GM12878 (cell line): Measurements from ENCODE around the gene PRG3. TPM values are rescaled to one million over a fixed set of nuclear protein-coding genes. Genes with fewer than 3 reads are reported as not detected.

Experiments used
- BACH1 ChIP-seq: fragments of 450-650 bp; IDR thresholded peaks from 2 replicates; pipeline ENCODE4 v1.6.1; 2017; ENCODE audit warnings: mild to moderate bottlenecking, borderline replicate concordance
- CBX3 ChIP-seq: fragments of 200-600 bp; sonication (generic); IDR thresholded peaks from 2 replicates; pipeline ENCODE4 v1.6.1; 2016; ENCODE audit warnings: low read depth, borderline replicate concordance
- CHD4 ChIP-seq: fragments of 200-600 bp; sonication (generic); IDR thresholded peaks from 2 replicates; pipeline ENCODE4 v1.6.1; 2016; ENCODE audit warnings: mild to moderate bottlenecking
- EED ChIP-seq: sonication (generic); IDR thresholded peaks from 2 replicates; pipeline ENCODE4 v1.6.1; 2016; ENCODE audit warnings: antibody characterized with exemption, low read depth
- EP300 ChIP-seq, 2 experiments: fragments of 150-350 bp in 1 of 2; IDR thresholded peaks; 2 replicates each; pipeline ENCODE4 v1.6.1; 2011 to 2012; ENCODE audit warnings: low read depth in 2 of 2, low read length in 2 of 2, borderline replicate concordance in 1 of 2, improper control_type of control experiment in 1 of 2, inconsistent platforms in 1 of 2; ENCODE audit not compliant: control insufficient read depth in 1 of 2
- HSF1 ChIP-seq: fragments of 150-350 bp; IDR thresholded peaks from 2 replicates; pipeline ENCODE4 v1.6.1; 2014; ENCODE audit warnings: mild to moderate bottlenecking, low read depth, low read length
- NBN ChIP-seq: fragments of 450-650 bp; IDR thresholded peaks from 2 replicates; pipeline ENCODE4 v1.6.1; 2016
- NFIC ChIP-seq: IDR thresholded peaks from 2 replicates; pipeline ENCODE4 v1.6.1; 2012; ENCODE audit warnings: low read depth, mild to moderate bottlenecking, inconsistent platforms, low read length, moderate library complexity
- NKRF ChIP-seq: fragments of 450-650 bp; conservative IDR thresholded peaks from 2 replicates; pipeline ENCODE4 v1.6.1; 2017; ENCODE audit warnings: mild to moderate bottlenecking, moderate library complexity
- NRF1 ChIP-seq: conservative IDR thresholded peaks from 2 replicates; pipeline ENCODE4 v1.6.1; 2011; ENCODE audit warnings: mild to moderate bottlenecking, low read depth, low read length, improper control_type of control experiment
- PKNOX1 ChIP-seq: fragments of 450-650 bp; IDR thresholded peaks from 2 replicates; pipeline ENCODE4 v1.6.1; 2016; ENCODE audit warnings: mild to moderate bottlenecking
- POLR2AphosphoS5 ChIP-seq: IDR thresholded peaks from 2 replicates; pipeline ENCODE4 v1.6.1; 2011; ENCODE audit warnings: mild to moderate bottlenecking, low read length, inconsistent platforms
- RUNX3 ChIP-seq: IDR thresholded peaks from 2 replicates; pipeline ENCODE4 v1.6.1; 2012; ENCODE audit warnings: low read length, inconsistent platforms
- SIN3A ChIP-seq: IDR thresholded peaks from 2 replicates; pipeline ENCODE4 v1.6.1; 2012; ENCODE audit warnings: low read depth, low read length, improper control_type of control experiment
- TCF7 ChIP-seq: IDR thresholded peaks from 2 replicates; pipeline ENCODE4 v1.6.1; 2014; ENCODE audit warnings: antibody characterized with exemption, borderline replicate concordance
- WRNIP1 ChIP-seq: IDR thresholded peaks from 2 replicates; pipeline ENCODE4 v1.6.1; 2011; ENCODE audit warnings: low read depth, low read length, improper control_type of control experiment, borderline replicate concordance
- ZZZ3 ChIP-seq: IDR thresholded peaks from 2 replicates; pipeline ENCODE4 v1.6.1; 2011; ENCODE audit warnings: low read depth; ENCODE audit not compliant: control insufficient read depth, insufficient read length
- polyA plus RNA-seq, 11 experiments: library from polyadenylated mRNA; depleted of rRNA in 4 of 11; unstranded in 6 of 11; stranded (reverse) in 5 of 11; fragments of >200 nt; fragmentation: Nextera tagmentation in 4 of 11; fragmentation: Illumina TruSeq in 1 of 11; extraction: Ambion mirVana in 4 of 11; extraction: Trizol in 1 of 11; gene quantifications; 1 replicate in 1 of 11; 2 replicates in 10 of 11; pipeline versions ENCODE4 v1.2.1 to v1.2.3, GENCODE V29; 2011 to 2016; ENCODE audit warnings: inconsistent platforms in 2 of 11, missing spikeins in 2 of 11, low read depth in 1 of 11
- total RNA-seq, 4 experiments: library from RNA; depleted of rRNA in 3 of 4; stranded (reverse); fragments of >200 nt in 3 of 4; fragmentation: Illumina TruSeq in 1 of 4; extraction: Trizol in 1 of 4; gene quantifications; 2 replicates each; pipeline versions ENCODE4 v1.2.1 to v1.2.3, GENCODE V29; 2013 to 2021
- TF ChIP-seq, protein P1 (sequence below): fragments of 150-350 bp; IDR thresholded peaks from 2 replicates; pipeline ENCODE4 v1.6.1; 2016; ENCODE audit warnings: low read depth, low read length
- TF ChIP-seq, protein P2 (sequence below): fragments of 450-650 bp; IDR thresholded peaks from 2 replicates; pipeline ENCODE4 v1.6.1; 2017; ENCODE audit warnings: mild to moderate bottlenecking, moderate library complexity

Gene PRG3
- total and polyA plus RNA-seq, 10 of the 15 experiments (the other 5 are each of a cell fraction or from before 2014, with no cell fraction given): not detected

DNA sequence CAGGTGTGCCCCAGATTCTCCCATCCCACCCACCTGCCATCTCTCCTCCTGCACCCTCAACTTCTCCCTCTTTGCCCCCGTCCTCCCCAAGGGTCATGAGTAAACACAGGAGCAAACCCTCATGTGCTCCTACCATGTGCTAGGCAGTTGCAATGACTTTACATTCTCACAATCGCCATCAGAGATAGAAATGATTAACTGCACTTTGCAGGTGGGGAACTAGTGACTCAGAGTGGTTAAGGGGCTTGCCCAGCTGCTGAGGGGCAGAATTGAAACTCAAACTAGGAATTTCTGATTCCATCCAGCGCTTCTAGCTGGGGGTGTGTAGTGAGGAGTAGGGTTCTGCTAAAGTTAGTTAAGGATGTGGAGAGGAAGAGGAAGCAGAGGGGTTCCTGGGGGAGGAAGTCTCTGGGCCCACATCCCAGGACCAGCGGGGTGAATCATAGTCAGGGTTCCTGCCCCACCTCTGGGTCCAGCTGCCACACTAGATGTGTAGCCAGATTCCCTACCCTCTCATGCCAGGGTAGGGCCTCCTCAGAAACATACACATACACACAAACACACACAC is 25.5 kb upstream of the PRG3 start (continued):
- peak; percentile 38 for TF ChIP-seq PKNOX1
- TF ChIP-seq, protein P1, sequence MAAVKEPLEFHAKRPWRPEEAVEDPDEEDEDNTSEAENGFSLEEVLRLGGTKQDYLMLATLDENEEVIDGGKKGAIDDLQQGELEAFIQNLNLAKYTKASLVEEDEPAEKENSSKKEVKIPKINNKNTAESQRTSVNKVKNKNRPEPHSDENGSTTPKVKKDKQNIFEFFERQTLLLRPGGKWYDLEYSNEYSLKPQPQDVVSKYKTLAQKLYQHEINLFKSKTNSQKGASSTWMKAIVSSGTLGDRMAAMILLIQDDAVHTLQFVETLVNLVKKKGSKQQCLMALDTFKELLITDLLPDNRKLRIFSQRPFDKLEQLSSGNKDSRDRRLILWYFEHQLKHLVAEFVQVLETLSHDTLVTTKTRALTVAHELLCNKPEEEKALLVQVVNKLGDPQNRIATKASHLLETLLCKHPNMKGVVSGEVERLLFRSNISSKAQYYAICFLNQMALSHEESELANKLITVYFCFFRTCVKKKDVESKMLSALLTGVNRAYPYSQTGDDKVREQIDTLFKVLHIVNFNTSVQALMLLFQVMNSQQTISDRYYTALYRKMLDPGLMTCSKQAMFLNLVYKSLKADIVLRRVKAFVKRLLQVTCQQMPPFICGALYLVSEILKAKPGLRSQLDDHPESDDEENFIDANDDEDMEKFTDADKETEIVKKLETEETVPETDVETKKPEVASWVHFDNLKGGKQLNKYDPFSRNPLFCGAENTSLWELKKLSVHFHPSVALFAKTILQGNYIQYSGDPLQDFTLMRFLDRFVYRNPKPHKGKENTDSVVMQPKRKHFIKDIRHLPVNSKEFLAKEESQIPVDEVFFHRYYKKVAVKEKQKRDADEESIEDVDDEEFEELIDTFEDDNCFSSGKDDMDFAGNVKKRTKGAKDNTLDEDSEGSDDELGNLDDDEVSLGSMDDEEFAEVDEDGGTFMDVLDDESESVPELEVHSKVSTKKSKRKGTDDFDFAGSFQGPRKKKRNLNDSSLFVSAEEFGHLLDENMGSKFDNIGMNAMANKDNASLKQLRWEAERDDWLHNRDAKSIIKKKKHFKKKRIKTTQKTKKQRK: no peak
- TF ChIP-seq, protein P2, sequence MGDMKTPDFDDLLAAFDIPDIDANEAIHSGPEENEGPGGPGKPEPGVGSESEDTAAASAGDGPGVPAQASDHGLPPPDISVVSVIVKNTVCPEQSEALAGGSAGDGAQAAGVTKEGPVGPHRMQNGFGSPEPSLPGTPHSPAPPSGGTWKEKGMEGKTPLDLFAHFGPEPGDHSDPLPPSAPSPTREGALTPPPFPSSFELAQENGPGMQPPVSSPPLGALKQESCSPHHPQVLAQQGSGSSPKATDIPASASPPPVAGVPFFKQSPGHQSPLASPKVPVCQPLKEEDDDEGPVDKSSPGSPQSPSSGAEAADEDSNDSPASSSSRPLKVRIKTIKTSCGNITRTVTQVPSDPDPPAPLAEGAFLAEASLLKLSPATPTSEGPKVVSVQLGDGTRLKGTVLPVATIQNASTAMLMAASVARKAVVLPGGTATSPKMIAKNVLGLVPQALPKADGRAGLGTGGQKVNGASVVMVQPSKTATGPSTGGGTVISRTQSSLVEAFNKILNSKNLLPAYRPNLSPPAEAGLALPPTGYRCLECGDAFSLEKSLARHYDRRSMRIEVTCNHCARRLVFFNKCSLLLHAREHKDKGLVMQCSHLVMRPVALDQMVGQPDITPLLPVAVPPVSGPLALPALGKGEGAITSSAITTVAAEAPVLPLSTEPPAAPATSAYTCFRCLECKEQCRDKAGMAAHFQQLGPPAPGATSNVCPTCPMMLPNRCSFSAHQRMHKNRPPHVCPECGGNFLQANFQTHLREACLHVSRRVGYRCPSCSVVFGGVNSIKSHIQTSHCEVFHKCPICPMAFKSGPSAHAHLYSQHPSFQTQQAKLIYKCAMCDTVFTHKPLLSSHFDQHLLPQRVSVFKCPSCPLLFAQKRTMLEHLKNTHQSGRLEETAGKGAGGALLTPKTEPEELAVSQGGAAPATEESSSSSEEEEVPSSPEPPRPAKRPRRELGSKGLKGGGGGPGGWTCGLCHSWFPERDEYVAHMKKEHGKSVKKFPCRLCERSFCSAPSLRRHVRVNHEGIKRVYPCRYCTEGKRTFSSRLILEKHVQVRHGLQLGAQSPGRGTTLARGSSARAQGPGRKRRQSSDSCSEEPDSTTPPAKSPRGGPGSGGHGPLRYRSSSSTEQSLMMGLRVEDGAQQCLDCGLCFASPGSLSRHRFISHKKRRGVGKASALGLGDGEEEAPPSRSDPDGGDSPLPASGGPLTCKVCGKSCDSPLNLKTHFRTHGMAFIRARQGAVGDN: peak; percentile 77
- no peak for TF ChIP-seq NRF1
- TF ChIP-seq EED: peak; percentile 69
- 0 out of 2 replicates have a peak, but pooled peaks have one; percentile 26 for TF ChIP-seq NBN
- peak; percentile 69; the same call in 1 of the 2 replicates for TF ChIP-seq NFIC
- no peak for TF ChIP-seq SIN3A
- peak; percentile 64; the same call in 1 of the 2 replicates for TF ChIP-seq BACH1
- peak; percentile 82 to 83 for TF ChIP-seq EP300 (IDR thresholded peaks at IDR 0.05; ENCODE audit: borderline replicate concordance in 1 of 2, control insufficient read depth in 1 of 2, low read depth in 2 of 2, low read length in 2 of 2)
- TF ChIP-seq POLR2AphosphoS5: no peak
- TF ChIP-seq HSF1: no peak
- TF ChIP-seq RUNX3: peak; percentile 77
- TF ChIP-seq CBX3: no peak
- TF ChIP-seq CHD4: no peak
- no peak for TF ChIP-seq ZZZ3
- TF ChIP-seq TCF7: no peak
- TF ChIP-seq NKRF: no peak; the same call in 1 of the 2 replicates
- TF ChIP-seq WRNIP1: no peak
